Cardiac fibroblast (primary cell): ENCODE results near the gene THY1.

Experiments
- DNase-seq, 2 donors: peaks; one replicate each; pipeline versions ENCODE4 v3.0.0 to v3.0.0-alpha.2; 2010; ENCODE audit warnings: low read depth in 2 of 2
- H3K4me3 ChIP-seq, 2 donors: replicated peaks in 1 of 2; 1 replicate in 1 of 2; 2 replicates in 1 of 2; pipeline ENCODE4 v1.5.1; 2011; ENCODE audit warnings: low read depth in 2 of 2, low read length in 2 of 2, mild to moderate bottlenecking in 2 of 2, moderate library complexity in 1 of 2
- TF ChIP-seq, protein P1 (sequence below): IDR thresholded peaks from one replicate; pipeline ENCODE4 v1.5.1; 2011; ENCODE audit warnings: low read depth, mild to moderate bottlenecking, low read length, inconsistent platforms

THY1 gene

DNA sequence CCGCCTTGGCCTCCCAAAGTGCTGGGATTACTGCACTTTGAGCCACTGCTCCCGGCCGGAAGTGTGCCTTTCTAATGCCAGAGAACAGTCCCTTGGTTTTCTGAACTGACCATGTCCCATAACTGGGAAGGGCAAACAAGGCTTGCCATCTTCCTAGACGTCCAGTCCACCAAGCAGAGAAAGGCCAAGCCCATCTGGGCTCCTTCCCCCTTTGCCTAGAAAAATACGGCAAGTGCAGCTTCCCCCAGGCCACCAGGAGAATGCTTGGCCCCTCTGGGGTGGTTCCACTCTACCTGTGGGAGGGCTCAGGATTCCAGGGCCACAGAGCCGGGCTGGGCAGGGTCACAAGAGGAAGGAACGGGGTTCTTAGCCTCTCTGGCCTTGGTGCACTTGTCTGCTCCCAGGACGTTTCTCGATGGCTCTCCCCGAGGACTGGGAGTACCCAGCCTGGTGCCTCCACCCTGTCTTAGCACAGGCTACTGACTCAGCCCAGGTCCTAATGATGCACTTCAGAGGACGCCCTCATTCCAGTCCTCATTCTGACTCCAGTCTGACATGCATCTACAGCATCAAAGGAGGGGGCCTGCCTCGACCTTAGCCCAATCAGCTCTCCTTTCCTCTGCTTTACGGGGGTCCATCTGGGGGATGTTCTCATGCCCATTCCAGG, 42.7 kb downstream of the THY1 start:
- no peak for DNase-seq
- TF ChIP-seq, protein P1, sequence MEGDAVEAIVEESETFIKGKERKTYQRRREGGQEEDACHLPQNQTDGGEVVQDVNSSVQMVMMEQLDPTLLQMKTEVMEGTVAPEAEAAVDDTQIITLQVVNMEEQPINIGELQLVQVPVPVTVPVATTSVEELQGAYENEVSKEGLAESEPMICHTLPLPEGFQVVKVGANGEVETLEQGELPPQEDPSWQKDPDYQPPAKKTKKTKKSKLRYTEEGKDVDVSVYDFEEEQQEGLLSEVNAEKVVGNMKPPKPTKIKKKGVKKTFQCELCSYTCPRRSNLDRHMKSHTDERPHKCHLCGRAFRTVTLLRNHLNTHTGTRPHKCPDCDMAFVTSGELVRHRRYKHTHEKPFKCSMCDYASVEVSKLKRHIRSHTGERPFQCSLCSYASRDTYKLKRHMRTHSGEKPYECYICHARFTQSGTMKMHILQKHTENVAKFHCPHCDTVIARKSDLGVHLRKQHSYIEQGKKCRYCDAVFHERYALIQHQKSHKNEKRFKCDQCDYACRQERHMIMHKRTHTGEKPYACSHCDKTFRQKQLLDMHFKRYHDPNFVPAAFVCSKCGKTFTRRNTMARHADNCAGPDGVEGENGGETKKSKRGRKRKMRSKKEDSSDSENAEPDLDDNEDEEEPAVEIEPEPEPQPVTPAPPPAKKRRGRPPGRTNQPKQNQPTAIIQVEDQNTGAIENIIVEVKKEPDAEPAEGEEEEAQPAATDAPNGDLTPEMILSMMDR, result no peak
- no peak overlapping the region for H3K4me3 ChIP-seq

DNA sequence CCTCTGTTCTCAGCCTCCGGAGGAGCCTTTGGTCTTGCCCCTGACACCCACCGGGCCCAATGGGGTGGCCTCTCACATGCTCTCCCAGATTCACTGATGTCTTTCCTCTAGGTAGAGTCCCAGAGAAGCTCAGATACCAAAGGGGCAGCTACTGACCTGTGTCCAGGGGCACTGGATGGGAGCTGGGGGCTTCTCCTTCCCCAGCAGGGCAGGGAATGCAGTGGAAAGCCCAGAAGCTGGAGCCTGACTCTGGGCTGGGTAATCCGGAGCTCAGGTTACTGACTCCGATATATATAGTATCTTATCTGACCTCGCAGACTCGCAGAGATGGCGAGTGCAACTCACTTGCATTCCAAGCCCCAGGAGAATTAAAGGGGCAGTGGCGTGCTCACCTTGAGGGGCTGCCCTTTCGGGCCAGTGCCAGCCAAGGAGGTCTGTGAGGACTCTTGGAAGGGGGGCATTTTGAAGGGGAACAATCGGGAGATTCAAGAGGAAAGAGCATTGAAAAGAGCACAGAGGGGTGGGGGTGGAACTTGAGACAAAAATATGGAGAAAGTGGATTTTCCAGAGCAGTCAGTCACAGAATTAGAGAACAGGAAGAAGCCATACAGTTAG, 44.0 kb downstream of the THY1 start:
- TF ChIP-seq, protein P1, result no peak
- DNase-seq, result no peak
- H3K4me3 ChIP-seq, result no peak overlapping the region

DNA sequence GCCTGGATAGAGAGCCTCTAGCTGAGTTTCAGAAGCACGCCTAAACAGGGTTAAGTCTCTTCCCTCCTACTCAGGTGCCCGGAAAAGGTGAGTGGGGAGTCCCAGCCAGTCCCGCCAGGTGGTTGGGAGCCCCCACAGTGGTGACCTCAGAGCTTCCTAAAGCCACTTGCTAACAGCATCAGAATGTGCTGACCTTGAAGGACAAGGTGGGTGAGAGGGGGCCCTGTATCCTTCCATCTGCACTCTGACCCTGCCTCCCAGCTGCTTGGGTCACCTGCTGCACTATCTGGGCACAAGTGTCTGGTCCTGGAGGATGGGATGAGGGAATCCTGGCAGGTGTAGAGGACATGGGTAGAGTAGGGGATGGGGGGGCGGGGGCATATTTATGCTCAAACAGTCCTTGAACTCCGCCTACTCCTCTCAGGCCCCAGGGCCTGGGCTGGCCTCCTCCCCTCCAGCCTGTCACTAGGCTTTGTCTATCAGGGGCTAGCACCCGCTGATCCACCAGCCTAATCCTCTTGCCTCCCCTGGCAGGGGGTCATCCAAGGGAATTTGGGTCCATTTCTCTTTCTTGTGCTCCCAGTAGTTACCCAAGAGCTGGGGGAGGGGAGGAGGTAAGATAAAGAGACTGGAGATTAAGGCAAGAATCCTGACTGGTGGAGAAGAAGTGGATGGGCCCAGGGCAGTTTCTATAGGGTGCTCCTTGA, 44.9 kb downstream of the THY1 start:
- no peak for DNase-seq
- no peak overlapping the region for H3K4me3 ChIP-seq
- TF ChIP-seq, protein P1, result no peak

DNA sequence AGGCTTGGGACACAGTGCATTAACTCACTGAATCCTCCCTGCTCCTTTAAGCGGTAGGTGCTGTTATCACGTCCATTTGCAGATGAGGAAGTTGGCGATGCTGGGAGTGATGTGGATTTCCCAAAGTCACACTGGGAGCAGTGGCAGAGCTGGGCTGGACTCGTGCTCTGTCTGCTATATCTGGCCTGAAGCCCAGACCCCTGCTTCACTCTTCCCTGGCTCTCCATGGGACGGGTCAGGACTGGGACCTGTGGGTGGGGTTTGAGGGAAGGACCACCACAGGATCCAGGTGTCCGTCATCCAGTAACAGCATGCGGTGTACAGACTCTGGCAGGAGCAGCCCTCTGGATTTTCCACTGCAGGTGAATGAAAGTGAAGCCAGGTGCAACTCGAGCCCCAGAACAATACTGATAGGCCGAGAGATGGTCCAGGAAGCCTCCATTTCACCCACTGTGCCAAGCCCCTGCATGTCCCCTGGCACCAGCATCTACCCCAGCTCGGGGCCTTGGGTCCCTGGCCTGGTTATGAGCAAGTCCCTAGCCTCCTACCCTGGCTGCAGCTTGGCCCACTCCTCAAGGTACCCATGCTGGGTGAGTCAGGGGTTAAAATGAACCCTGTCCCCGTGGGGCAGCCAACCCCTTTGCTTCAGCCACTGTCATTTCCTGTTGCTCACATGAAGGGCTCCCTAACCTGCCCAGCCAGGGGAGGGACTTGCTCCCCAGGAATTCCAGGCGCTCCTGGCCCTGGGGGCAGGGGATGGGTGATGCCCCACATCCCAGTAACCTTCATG, 45.7 kb downstream of the THY1 start:
- DNase-seq, result no peak
- TF ChIP-seq, protein P1, result no peak
- no peak overlapping the region for H3K4me3 ChIP-seq

DNA sequence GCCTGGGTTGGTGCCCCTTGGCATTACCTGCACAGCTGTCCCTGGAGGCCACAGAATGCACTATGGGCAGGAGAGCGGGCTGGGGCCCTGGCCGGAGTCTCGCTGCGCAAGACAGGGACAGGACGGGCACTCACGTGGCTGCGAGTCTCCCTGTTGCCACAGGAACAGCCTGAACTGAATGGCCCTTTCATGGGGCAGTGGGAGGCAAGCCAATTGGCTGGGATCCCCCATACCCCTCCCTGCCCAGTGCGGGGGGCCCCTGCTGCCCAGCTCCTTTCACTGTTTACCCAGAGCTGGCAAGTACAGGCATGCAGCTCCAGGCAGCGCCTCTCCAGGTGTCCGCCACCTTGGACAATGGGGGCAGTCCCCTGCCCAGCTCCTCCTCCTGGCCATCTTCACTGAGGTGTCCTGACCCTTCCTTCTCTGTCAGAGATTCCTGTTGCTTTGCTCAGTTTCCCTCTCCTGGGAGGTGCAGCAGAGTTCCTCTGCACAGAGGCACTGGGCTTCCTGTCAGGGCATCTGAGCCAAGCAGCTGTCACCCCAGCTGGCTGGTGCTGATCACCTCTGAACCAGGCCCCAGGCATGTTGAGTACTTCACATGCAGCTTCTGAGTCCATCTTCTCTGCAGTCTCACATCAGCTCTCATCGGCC, 46.6 kb downstream of the THY1 start:
- no peak overlapping the region for H3K4me3 ChIP-seq
- TF ChIP-seq, protein P1, result no peak
- no peak for DNase-seq
